GM12878 (cell line): ENCODE measurements around the gene FCHSD2.

Experiments
- CEBPB ChIP-seq, 2 experiments: fragments of 150-350 bp in 1 of 2; IDR thresholded peaks; 2 replicates each; pipeline ENCODE4 v1.6.1; 2012 to 2014; ENCODE audit warnings: low read depth in 2 of 2, low read length in 2 of 2, borderline replicate concordance in 1 of 2, inconsistent platforms in 1 of 2
- CTCF ChIP-seq, 3 experiments: IDR thresholded peaks in 2 of 3; conservative IDR thresholded peaks in 1 of 3; 2 replicates each; pipeline ENCODE4 v1.5.1; 2011; ENCODE audit warnings: low read depth in 3 of 3, low read length in 3 of 3, mild to moderate bottlenecking in 3 of 3, control low read depth in 2 of 3, moderate library complexity in 2 of 3, inconsistent platforms in 1 of 3, mixed read lengths in 1 of 3; ENCODE audit not compliant: control insufficient read depth in 2 of 3, insufficient read depth in 1 of 3; ENCODE audit errors: extremely low read depth in 1 of 3
- E4F1 ChIP-seq: fragments of 450-650 bp; IDR thresholded peaks from 2 replicates; pipeline ENCODE4 v1.6.1; 2018; ENCODE audit warnings: borderline replicate concordance, mild to moderate bottlenecking; ENCODE audit not compliant: partially characterized antibody
- ELK1 ChIP-seq: IDR thresholded peaks from 2 replicates; pipeline ENCODE4 v1.6.1; 2012; ENCODE audit warnings: low read depth, low read length, improper control_type of control experiment
- MXI1 ChIP-seq: fragments of 150-350 bp; IDR thresholded peaks from 2 replicates; pipeline ENCODE4 v1.6.1; 2011; ENCODE audit warnings: low read depth, mild to moderate bottlenecking, inconsistent platforms, low read length, improper control_type of control experiment
- SIN3A ChIP-seq: IDR thresholded peaks from 2 replicates; pipeline ENCODE4 v1.6.1; 2012; ENCODE audit warnings: low read depth, low read length, improper control_type of control experiment
- SIX5 ChIP-seq: IDR thresholded peaks from 2 replicates; pipeline ENCODE4 v1.6.1; 2011; ENCODE audit warnings: mild to moderate bottlenecking, low read depth, low read length, moderate library complexity; ENCODE audit not compliant: severe bottlenecking
- USF2 ChIP-seq: IDR thresholded peaks from 2 replicates; pipeline ENCODE4 v1.6.1; 2011; ENCODE audit warnings: low read depth, low read length, improper control_type of control experiment, borderline replicate concordance
- YY1 ChIP-seq: IDR thresholded peaks from 2 replicates; pipeline ENCODE4 v1.6.1; 2011; ENCODE audit warnings: low read depth, mild to moderate bottlenecking, low read length
- ZNF24 ChIP-seq: fragments of 450-650 bp; IDR thresholded peaks from 2 replicates; pipeline ENCODE4 v1.6.1; 2017; ENCODE audit warnings: antibody characterized with exemption, mild to moderate bottlenecking

GRCh38 chr11:72838691-72839305 lies 303.3 kb downstream of the FCHSD2 start:
- TF ChIP-seq CEBPB (IDR thresholded peaks at IDR 0.05; ENCODE audit: borderline replicate concordance in 1 of 2, low read depth in 2 of 2, low read length in 2 of 2), result no peak
- no peak for TF ChIP-seq YY1
- no peak for TF ChIP-seq USF2
- no peak for TF ChIP-seq SIX5
- TF ChIP-seq CTCF (IDR thresholded peaks at IDR 0.05 in 2 of 3, conservative IDR thresholded peaks at IDR 0.05 in 1 of 3; ENCODE audit: control insufficient read depth in 2 of 3, extremely low read depth in 1 of 3, insufficient read depth in 1 of 3, low read depth in 3 of 3, low read length in 3 of 3), result no peak
- TF ChIP-seq E4F1, result no peak
- TF ChIP-seq SIN3A, result no peak
- TF ChIP-seq MXI1, result no peak
- no peak for TF ChIP-seq ZNF24
- TF ChIP-seq ELK1, result no peak
